Naive thymus-derived CD8-positive, alpha-beta T cell (primary cell): ENCODE measurements around the gene ARHGDIB. TPM values are rescaled to one million over a fixed set of nuclear protein-coding genes. Genes with fewer than 3 reads are reported as not detected.

ENCODE experiments used
- ATAC-seq, 2 donors: fragments of 150-1000 bp; cut with Tn5 transposase in 1 of 2; sonication (Bioruptor Pico), chemical (Tn5 transposase) in 1 of 2; 1 replicate in 1 of 2; 2 replicates in 1 of 2; pipeline ENCODE4 v1.10.0; 2021; ENCODE audit warnings: mild to moderate bottlenecking in 2 of 2, moderate library complexity in 2 of 2
- POLR2A ChIA-PET: fragments of 350-600 bp; sonication (Branson Sonifier 250); formaldehyde crosslinking; loops from one replicate; lab custom pipeline; 2021; ENCODE audit warnings: antibody characterized with exemption; lab: Charles Lee
- DNase-seq, 10 donors: peaks; one replicate each; pipeline versions ENCODE4 v3.0.0 to v3.0.0-alpha.2; 2020 to 2022
- H3K27ac Mint-ChIP-seq, 10 donors: one replicate each; pipeline ENCODE4 v1.8.0; 2020 to 2022; ENCODE audit warnings: mild to moderate bottlenecking in 10 of 10, mixed read lengths in 10 of 10, moderate library complexity in 4 of 10, inconsistent platforms in 1 of 10
- H3K27me3 Mint-ChIP-seq, 5 donors: one replicate each; pipeline ENCODE4 v1.8.0; 2021 to 2022; ENCODE audit warnings: mixed read lengths in 5 of 5
- H3K36me3 Mint-ChIP-seq, 3 donors: one replicate each; pipeline ENCODE4 v1.8.0; 2020 to 2022; ENCODE audit warnings: mixed read lengths in 3 of 3, mild to moderate bottlenecking in 2 of 3, inconsistent platforms in 1 of 3
- H3K4me1 Mint-ChIP-seq, 4 donors: one replicate each; pipeline ENCODE4 v1.8.0; 2021 to 2022; ENCODE audit warnings: mixed read lengths in 4 of 4
- H3K4me3 Mint-ChIP-seq, 10 donors: one replicate each; pipeline ENCODE4 v1.8.0; 2020 to 2022; ENCODE audit warnings: mild to moderate bottlenecking in 10 of 10, mixed read lengths in 10 of 10, moderate library complexity in 6 of 10, inconsistent platforms in 1 of 10
- H3K9me3 Mint-ChIP-seq, 9 donors: one replicate each; pipeline ENCODE4 v1.8.0; 2020 to 2022; ENCODE audit warnings: mixed read lengths in 9 of 9, mild to moderate bottlenecking in 3 of 9, inconsistent platforms in 1 of 9, moderate library complexity in 1 of 9
- polyA plus RNA-seq, 3 donors: library from polyadenylated mRNA; unstranded; fragments of 300-500 nt; fragmentation: Illumina TruSeq; gene quantifications; one replicate each; pipeline ENCODE4 v1.2.3, GENCODE V29; 2021
- total RNA-seq, 8 experiments: library from RNA in 2 of 8; stranded (reverse) in 2 of 8; gene quantifications; one replicate each; pipeline ENCODE4 v1.2.3 and lab custom pipeline; 2021 to 2026

Gene ARHGDIB
- total and polyA plus RNA-seq, 5 experiments from 2014 or later = 937 to 3,446 (median 3,195) TPM

- no peak for DNase-seq
- POLR2A ChIA-PET = interaction anchor here (0.9 to 1.6 kb wide), 3 partner anchors 14 to 33 kb away, joined by 3 read pairs; no protein-coding TSS in a partner anchor
- Mint-ChIP-seq H3K36me3 (peaks cover 7 to 47% (median 31%) of the 10 kb centered on the region in 3 donors), H3K27ac (peak overlapping the region in 2 of 10 donors; percentile 11 to 23), H3K4me3 (no peak overlapping the region), H3K27me3 (no peaks in the 10 kb centered on the region), H3K4me1 (peaks cover 0 to 25% (median 10%) of the 10 kb centered on the region in 4 donors), H3K9me3 (no peaks in the 10 kb centered on the region)
- no peak for ATAC-seq
These were observed 34.1 kb downstream of the ARHGDIB start for GRCh38 chr12:14927267-14927666.

- Mint-ChIP-seq H3K36me3 (peaks cover 11 to 41% (median 25%) of the 10 kb centered on the region in 3 donors), H3K4me3 (no peak overlapping the region), H3K27me3 (no peaks in the 10 kb centered on the region), H3K4me1 (peaks cover 18 to 42% (median 27%) of the 10 kb centered on the region in 4 donors), H3K27ac (peak overlapping the region in 1 of 10 donors; percentile 40), H3K9me3 (no peaks in the 10 kb centered on the region)
- DNase-seq = no peak
- POLR2A ChIA-PET = no interaction called here
- no peak for ATAC-seq
These were observed 36.9 kb downstream of the ARHGDIB start for GRCh38 chr12:14924541-14924940.

GRCh38 chr12:14923944-14924343, 37.5 kb downstream of the ARHGDIB start:
- peak overlapping the region in 1 of 10 donors; percentile 11 for H3K27ac Mint-ChIP-seq
- no peaks in the 10 kb centered on the region for H3K27me3 Mint-ChIP-seq
- no peak for DNase-seq
- H3K4me1 Mint-ChIP-seq = peaks cover 18 to 46% (median 32%) of the 10 kb centered on the region in 4 donors
- H3K36me3 Mint-ChIP-seq = peaks cover 17 to 43% (median 30%) of the 10 kb centered on the region in 3 donors
- no peaks in the 10 kb centered on the region for H3K9me3 Mint-ChIP-seq
- POLR2A ChIA-PET = interaction anchor here (0.9 kb wide), 1 partner anchor 13 kb away, joined by 5 read pairs; no protein-coding TSS in a partner anchor
- ATAC-seq = no peak
- no peak overlapping the region for H3K4me3 Mint-ChIP-seq

- peak; percentile 10 to 16 for ATAC-seq
- POLR2A ChIA-PET = interaction anchor here (0.6 to 1.7 kb wide), 11 partner anchors 10 to 147 kb away, joined by 3 to 6 read pairs (median 4); partner anchors contain the start of gene ARHGDIB
- peaks cover 16 to 42% (median 33%) of the 10 kb centered on the region in 4 donors for H3K4me1 Mint-ChIP-seq
- H3K4me3 Mint-ChIP-seq = peak overlapping the region in 7 of 10 donors; percentile 26 to 74 (median 58)
- H3K27me3 Mint-ChIP-seq = no peaks in the 10 kb centered on the region
- H3K9me3 Mint-ChIP-seq = no peaks in the 10 kb centered on the region
- peak overlapping the region; percentile 58 to 91 (median 78) for H3K27ac Mint-ChIP-seq
- peaks cover 26 to 56% (median 47%) of the 10 kb centered on the region in 3 donors for H3K36me3 Mint-ChIP-seq
- no peak for DNase-seq
These were observed 40.2 kb downstream of the ARHGDIB start for GRCh38 chr12:14921218-14921617.

GRCh38 chr12:14920475-14921126, 40.8 kb downstream of the ARHGDIB start:
- POLR2A ChIA-PET = interaction anchor here (0.6 to 1.7 kb wide), 9 partner anchors 16 to 147 kb away, joined by 3 to 6 read pairs (median 4); partner anchors contain the start of gene ARHGDIB
- Mint-ChIP-seq H3K36me3 (peaks cover 26 to 60% (median 52%) of the 10 kb centered on the region in 3 donors), H3K27ac (peak overlapping the region; percentile 58 to 91 (median 78)), H3K9me3 (no peaks in the 10 kb centered on the region), H3K4me3 (peak overlapping the region in 8 of 10 donors; percentile 26 to 74 (median 50)), H3K27me3 (no peaks in the 10 kb centered on the region), H3K4me1 (peaks cover 18 to 45% (median 33%) of the 10 kb centered on the region in 4 donors)
- DNase-seq (no peak), ATAC-seq (peak; percentile 87 to 95)

- Mint-ChIP-seq H3K4me3 (peak overlapping the region in 1 of 10 donors; percentile 66), H3K27ac (peak overlapping the region in 6 of 10 donors; percentile 38 to 84 (median 60)), H3K9me3 (no peaks in the 10 kb centered on the region), H3K27me3 (no peaks in the 10 kb centered on the region), H3K4me1 (peaks cover 18 to 48% (median 39%) of the 10 kb centered on the region in 4 donors), H3K36me3 (peaks cover 29 to 72% (median 60%) of the 10 kb centered on the region in 3 donors)
- ATAC-seq (no peak), DNase-seq (no peak)
- POLR2A ChIA-PET = interaction anchor here (1.3 kb wide), 1 partner anchor 38 kb away, joined by 3 read pairs; no protein-coding TSS in a partner anchor
These were observed 41.9 kb downstream of the ARHGDIB start for GRCh38 chr12:14919455-14919854.

GRCh38 chr12:14915736-14916135, 45.7 kb downstream of the ARHGDIB start:
- Mint-ChIP-seq H3K27me3 (no peaks in the 10 kb centered on the region), H3K4me3 (no peak overlapping the region), H3K4me1 (peaks cover 17 to 40% (median 34%) of the 10 kb centered on the region in 4 donors), H3K9me3 (peaks cover 0 to 4% (median 0%) of the 10 kb centered on the region in 9 donors), H3K27ac (peak overlapping the region in 4 of 10 donors; percentile 3 to 77 (median 51)), H3K36me3 (peaks cover 44 to 85% (median 82%) of the 10 kb centered on the region in 3 donors)
- ATAC-seq (no peak), DNase-seq (no peak)
- POLR2A ChIA-PET = interaction anchor here (0.9 kb wide), 1 partner anchor 22 kb away, joined by 3 read pairs; the partner anchor contains the start of gene ERP27

- POLR2A ChIA-PET = interaction anchor here (1.0 to 1.4 kb wide), 2 partner anchors 14 to 30 kb away, joined by 3 read pairs; no protein-coding TSS in a partner anchor
- H3K27ac Mint-ChIP-seq = peak overlapping the region in 4 of 10 donors; percentile 3 to 81 (median 58)
- H3K4me1 Mint-ChIP-seq = peaks cover 13 to 23% (median 21%) of the 10 kb centered on the region in 4 donors
- peaks cover 33 to 81% (median 69%) of the 10 kb centered on the region in 3 donors for H3K36me3 Mint-ChIP-seq
- peaks cover 0 to 4% (median 1%) of the 10 kb centered on the region in 9 donors for H3K9me3 Mint-ChIP-seq
- ATAC-seq = no peak
- no peak for DNase-seq
- H3K4me3 Mint-ChIP-seq = no peak overlapping the region
- H3K27me3 Mint-ChIP-seq = no peaks in the 10 kb centered on the region
These were observed 48.0 kb downstream of the ARHGDIB start for GRCh38 chr12:14913381-14913781.

- Mint-ChIP-seq H3K4me1 (peaks cover 14 to 22% (median 20%) of the 10 kb centered on the region in 4 donors), H3K4me3 (no peak overlapping the region), H3K27ac (peak overlapping the region; percentile 12 to 89 (median 32)), H3K27me3 (no peaks in the 10 kb centered on the region), H3K9me3 (peaks cover 0 to 10% (median 2%) of the 10 kb centered on the region in 9 donors), H3K36me3 (peaks cover 28 to 77% (median 50%) of the 10 kb centered on the region in 3 donors)
- ATAC-seq (no peak), DNase-seq (no peak)
- POLR2A ChIA-PET = interaction anchor here (0.6 kb wide), 1 partner anchor 18 kb away, joined by 3 read pairs; no protein-coding TSS in a partner anchor
These were observed 50.3 kb downstream of the ARHGDIB start for GRCh38 chr12:14911131-14911530.

GRCh38 chr12:14910090-14910915, 51.1 kb downstream of the ARHGDIB start:
- H3K4me3 Mint-ChIP-seq = no peak overlapping the region
- peak overlapping the region; percentile 13 to 89 (median 58) for H3K27ac Mint-ChIP-seq
- no peak for ATAC-seq

GRCh38 chr12:14907953-14908352, 53.4 kb downstream of the ARHGDIB start:
- Mint-ChIP-seq H3K36me3 (peaks cover 21 to 51% (median 24%) of the 10 kb centered on the region in 3 donors), H3K27me3 (no peaks in the 10 kb centered on the region), H3K4me1 (peaks cover 12 to 30% (median 21%) of the 10 kb centered on the region in 4 donors), H3K4me3 (no peak overlapping the region), H3K9me3 (peaks cover 0 to 10% (median 3%) of the 10 kb centered on the region in 9 donors), H3K27ac (peak overlapping the region in 4 of 10 donors; percentile 33 to 51 (median 42))
- DNase-seq (no peak), ATAC-seq (no peak)
- POLR2A ChIA-PET = no interaction called here

More at GRCh38 chr12:14910090-14910915, 51.1 kb downstream of the ARHGDIB start:
- peaks cover 0 to 10% (median 3%) of the 10 kb centered on the region in 9 donors for H3K9me3 Mint-ChIP-seq
- DNase-seq = no peak
- peaks cover 31 to 71% (median 44%) of the 10 kb centered on the region in 3 donors for H3K36me3 Mint-ChIP-seq
- H3K27me3 Mint-ChIP-seq = no peaks in the 10 kb centered on the region
- H3K4me1 Mint-ChIP-seq = peaks cover 12 to 23% (median 21%) of the 10 kb centered on the region in 4 donors
- POLR2A ChIA-PET = interaction anchor here (0.6 kb wide), 1 partner anchor 18 kb away, joined by 3 read pairs; no protein-coding TSS in a partner anchor
